HG03378 (cell line): Measurements from ENCODE around the gene TMEM220.
"Not testable (repeated sequence)": the region's sequence is repeated elsewhere in the genome, so short reads cannot be mapped to it uniquely, and the experiment has no call there.

Experiments
- ATAC-seq: cut with Tn5 transposase; IDR thresholded peaks from one replicate; pipeline ENCODE4 v1.9.1; 2021; ENCODE audit warnings: mild to moderate bottlenecking, moderate library complexity; ENCODE audit not compliant: unreplicated experiment

The TMEM220 gene

GRCh38 chr17:10731408-10731879 lies 1.6 kb upstream of the TMEM220 start:
- no peak for ATAC-seq

- ATAC-seq = not testable (repeated sequence)
Measured at GRCh38 chr17:10730247-10730646, 424 bp upstream of the TMEM220 start.

GRCh38 chr17:10728331-10728892 lies 1.4 kb downstream of the TMEM220 start:
- ATAC-seq = no peak

- no peak for ATAC-seq
Measured at GRCh38 chr17:10727192-10727591, 2.6 kb downstream of the TMEM220 start.

- ATAC-seq = no peak
Measured at GRCh38 chr17:10726196-10726595, 3.6 kb downstream of the TMEM220 start.

- ATAC-seq = no peak
Measured at GRCh38 chr17:10725262-10725661, 4.6 kb downstream of the TMEM220 start.

GRCh38 chr17:10724546-10725195 lies 5.2 kb downstream of the TMEM220 start:
- ATAC-seq = no peak

- ATAC-seq = no peak
Measured at GRCh38 chr17:10718547-10718946, 11.3 kb downstream of the TMEM220 start.

GRCh38 chr17:10716218-10716617 lies 13.6 kb downstream of the TMEM220 start:
- ATAC-seq = no peak

GRCh38 chr17:10713318-10713717 lies 16.5 kb downstream of the TMEM220 start:
- no peak for ATAC-seq

GRCh38 chr17:10705727-10706126 lies 24.1 kb downstream of the TMEM220 start:
- no peak for ATAC-seq

- no peak for ATAC-seq
Measured at GRCh38 chr17:10702574-10702973, 27.2 kb downstream of the TMEM220 start.

- no peak for ATAC-seq
Measured at GRCh38 chr17:10699856-10700255, 30.0 kb downstream of the TMEM220 start.

GRCh38 chr17:10698096-10698818 lies 31.6 kb downstream of the TMEM220 start:
- ATAC-seq = no peak

GRCh38 chr17:10697092-10698081 lies 32.4 kb downstream of the TMEM220 start, which contains the start of the genes ADPRM and SCO1:
Gene ADPRM (plus strand): TSS chr17:10697594. CDS start chr17:10704927, 7,333 bp downstream.
Gene SCO1 (minus strand): TSS chr17:10697533. CDS start chr17:10697507, 26 bp downstream.
- ATAC-seq = peak; percentile 93

GRCh38 chr17:10695875-10696407 lies 33.9 kb downstream of the TMEM220 start:
- ATAC-seq = not testable (repeated sequence)

GRCh38 chr17:10687499-10687898 lies 42.3 kb downstream of the TMEM220 start:
- no peak for ATAC-seq

GRCh38 chr17:10683853-10684252 lies 46.0 kb downstream of the TMEM220 start:
- no peak for ATAC-seq

GRCh38 chr17:10681866-10682446 lies 47.9 kb downstream of the TMEM220 start:
- ATAC-seq = no peak

- ATAC-seq = no peak
Measured at GRCh38 chr17:10674704-10675103, 55.1 kb downstream of the TMEM220 start.
